ENCODE data around the gene ASB12. TPM values are rescaled to one million over a fixed set of nuclear protein-coding genes. Genes with fewer than 3 reads are reported as not detected.

ASB12 gene
- total and polyA plus RNA-seq, 2 of the 8 experiments (the other 6 are each of a cell fraction or from before 2014, with no cell fraction given): 1.3 to 1.7 TPM

DNA sequence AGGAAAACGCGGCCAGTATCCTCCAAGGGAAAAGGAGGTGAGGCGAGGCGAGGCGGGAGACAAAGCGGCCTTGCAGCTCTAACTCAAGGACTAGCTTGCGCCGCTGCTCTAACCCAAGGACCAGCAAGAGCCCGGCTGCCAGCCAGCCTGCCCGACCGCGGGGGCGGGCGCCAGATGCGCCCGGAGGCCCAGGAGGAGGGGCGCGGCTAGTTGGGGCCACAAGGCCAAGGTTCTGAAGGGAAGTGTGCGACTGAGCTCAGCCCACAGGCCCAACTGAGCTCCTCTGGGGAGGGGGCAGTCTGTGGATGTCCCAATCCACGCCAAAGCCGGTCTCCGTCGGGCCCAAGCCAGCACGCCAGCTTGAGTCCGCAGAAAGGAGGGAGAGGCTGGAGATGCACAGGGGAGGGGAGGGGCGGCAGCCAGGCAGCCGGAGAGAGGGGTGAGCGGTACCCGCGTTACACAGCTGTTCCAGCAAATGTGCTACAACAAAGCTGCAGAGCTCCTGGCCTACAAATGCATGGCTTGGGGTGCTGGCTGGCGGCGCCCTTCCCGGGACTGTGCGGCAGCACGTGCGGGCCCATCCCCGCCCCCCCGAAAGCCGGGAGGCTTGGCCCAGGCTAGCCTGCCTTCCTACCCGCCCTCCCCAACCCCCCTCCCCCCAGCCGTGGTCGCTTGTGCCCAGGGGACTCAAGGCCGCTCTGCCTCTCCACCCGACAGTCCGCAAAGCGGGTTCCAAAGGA, 25.5 kb downstream of the ASB12 start:
- H3K18ac ChIP-seq (ENCODE audit: extremely low read depth, low read length): no peak overlapping the region; the same call in 1 of the 2 replicates

More for the DNA sequence above, 25.5 kb downstream of the ASB12 start:
- ChIA-PET CTCF (ENCODE audit: partially characterized antibody) (interaction anchor here (0.7 to 2.2 kb wide), 6 partner anchors 15 to 274 kb away, joined by 3 to 9 read pairs (median 4); no protein-coding TSS in a partner anchor), POLR2A (ENCODE audit: partially characterized antibody) (no interaction called here)
- Histone ChIP-seq H3K79me2 (ENCODE audit: control insufficient read depth in 1 of 2, insufficient read depth in 2 of 2, low read length in 2 of 2) (no peaks in the 10 kb centered on the region), H4K5ac (ENCODE audit: insufficient read length, low read depth, low read length) (no peak overlapping the region), H3K9me3 (ENCODE audit: insufficient read depth in 2 of 2, low read depth in 1 of 2, low read length in 1 of 2) (no peaks in the 10 kb centered on the region), H2BK12ac (ENCODE audit: low read depth, low read length) (no peak overlapping the region), H3K23me2 (ENCODE audit: low read depth, low read length) (peaks cover 3% of the 10 kb centered on the region; the same call in 1 of the 2 replicates), H2BK15ac (ENCODE audit: low read length) (no peak overlapping the region), H3K23ac (ENCODE audit: insufficient read length) (no peak overlapping the region), H3K27ac (ENCODE audit: low read depth, low read length) (no peak overlapping the region), H4K20me1 (replicated peaks in 1 of 2; ENCODE audit: control insufficient read depth in 1 of 2, insufficient read depth in 2 of 2, low read length in 2 of 2) (peaks cover 3 to 8% of the 10 kb centered on the region in 2 experiments), H3K36me3 (ENCODE audit: control insufficient read depth in 2 of 4, insufficient read depth in 4 of 4, low read length in 3 of 4) (no peaks in the 10 kb centered on the region), H3K4me2 (ENCODE audit: insufficient read depth in 1 of 2, low read depth in 2 of 2, low read length in 2 of 2) (peak overlapping the region; percentile 82 to 87), H4K8ac (ENCODE audit: extremely low read depth, insufficient read depth, low read length) (peak overlapping the region; percentile 92; the same call in 1 of the 2 replicates), H3K14ac (ENCODE audit: insufficient read length) (no peak overlapping the region), H3K56ac (replicated peaks; ENCODE audit: insufficient read length, low read depth, low read length) (no peak overlapping the region), H3K4ac (replicated peaks; ENCODE audit: insufficient read length, low read depth, low read length) (no peak overlapping the region), H3K27me3 (replicated peaks in 1 of 4; ENCODE audit: control insufficient read depth in 3 of 4, extremely low read depth in 1 of 4, insufficient read depth in 3 of 4, low read length in 3 of 4) (peaks cover 0 to 9% (median 7%) of the 10 kb centered on the region in 4 experiments; a peak in 3 of 7 replicates), H3K79me1 (ENCODE audit: low read depth, low read length) (no peaks in the 10 kb centered on the region), H2BK5ac (ENCODE audit: low read depth, low read length) (no peak overlapping the region), H3K9ac (replicated peaks in 1 of 4; ENCODE audit: extremely low read depth in 1 of 4, low read depth in 3 of 4, low read length in 3 of 4) (peak overlapping the region in 1 of 4 experiments; percentile 30; a peak in 2 of 7 replicates), H2AFZ (ENCODE audit: low read length) (peak overlapping the region; percentile 76; the same call in 1 of the 2 replicates), H3K4me1 (replicated peaks in 1 of 4; ENCODE audit: control insufficient read depth in 3 of 4, insufficient read depth in 4 of 4, low read length in 3 of 4) (peaks cover 0 to 5% (median 0%) of the 10 kb centered on the region in 4 experiments; a peak in 3 of 7 replicates), H3K4me3 (ENCODE audit: extremely low read depth in 1 of 4, insufficient read depth in 2 of 4, low read depth in 3 of 4, low read length in 4 of 4) (peak overlapping the region; percentile 47 to 75 (median 54)), H2BK120ac (replicated peaks; ENCODE audit: low read depth, low read length) (no peak overlapping the region), H4K91ac (replicated peaks; ENCODE audit: insufficient read length, low read length) (no peak overlapping the region), H2AK5ac (ENCODE audit: low read depth, low read length) (no peak overlapping the region), H2BK20ac (ENCODE audit: low read length) (no peak overlapping the region)
- no peak for FAIRE-seq
- DNase-seq (ENCODE audit: low read depth in 1 of 2, low spot score in 2 of 2): peak in 1 of 2 experiments; percentile 53
- WGBS, 2 experiments (ENCODE audit: extremely low coverage in 1 of 2, insufficient coverage in 1 of 2, insufficient read length in 1 of 2, insufficient replicate concordance in 2 of 2, low coverage in 1 of 2, low lambda C conversion rate in 2 of 2, missing lambda C conversion rate in 1 of 2): no CpG with 5 or more reads among the region's 46 CpGs
- TF ChIP-seq, protein P1, sequence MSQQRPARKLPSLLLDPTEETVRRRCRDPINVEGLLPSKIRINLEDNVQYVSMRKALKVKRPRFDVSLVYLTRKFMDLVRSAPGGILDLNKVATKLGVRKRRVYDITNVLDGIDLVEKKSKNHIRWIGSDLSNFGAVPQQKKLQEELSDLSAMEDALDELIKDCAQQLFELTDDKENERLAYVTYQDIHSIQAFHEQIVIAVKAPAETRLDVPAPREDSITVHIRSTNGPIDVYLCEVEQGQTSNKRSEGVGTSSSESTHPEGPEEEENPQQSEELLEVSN (IDR thresholded peaks at IDR 0.05): 0 out of 2 replicates have a peak, but pooled peaks have one; percentile 16
- TF ChIP-seq PHF8 (conservative IDR thresholded peaks at IDR 0.05; ENCODE audit: low read depth, low read length) (0 out of 2 replicates have a peak, but pooled peaks have one; percentile 13), KDM4A (IDR thresholded peaks at IDR 0.05; ENCODE audit: low read depth, low read length, severe bottlenecking) (peak; percentile 19), SIRT6 (IDR thresholded peaks at IDR 0.05; ENCODE audit: low read length) (no peak)
